ENCODE data around the gene MTARC2. TPM values are rescaled to one million over a fixed set of nuclear protein-coding genes. Genes with fewer than 3 reads are reported as not detected.

MTARC2 gene
- total RNA-seq, 1 donor = 2.0 TPM

GRCh38 chr1:220764757-220765156 lies 16.6 kb downstream of the MTARC2 start:
- TF ChIP-seq, protein P1, sequence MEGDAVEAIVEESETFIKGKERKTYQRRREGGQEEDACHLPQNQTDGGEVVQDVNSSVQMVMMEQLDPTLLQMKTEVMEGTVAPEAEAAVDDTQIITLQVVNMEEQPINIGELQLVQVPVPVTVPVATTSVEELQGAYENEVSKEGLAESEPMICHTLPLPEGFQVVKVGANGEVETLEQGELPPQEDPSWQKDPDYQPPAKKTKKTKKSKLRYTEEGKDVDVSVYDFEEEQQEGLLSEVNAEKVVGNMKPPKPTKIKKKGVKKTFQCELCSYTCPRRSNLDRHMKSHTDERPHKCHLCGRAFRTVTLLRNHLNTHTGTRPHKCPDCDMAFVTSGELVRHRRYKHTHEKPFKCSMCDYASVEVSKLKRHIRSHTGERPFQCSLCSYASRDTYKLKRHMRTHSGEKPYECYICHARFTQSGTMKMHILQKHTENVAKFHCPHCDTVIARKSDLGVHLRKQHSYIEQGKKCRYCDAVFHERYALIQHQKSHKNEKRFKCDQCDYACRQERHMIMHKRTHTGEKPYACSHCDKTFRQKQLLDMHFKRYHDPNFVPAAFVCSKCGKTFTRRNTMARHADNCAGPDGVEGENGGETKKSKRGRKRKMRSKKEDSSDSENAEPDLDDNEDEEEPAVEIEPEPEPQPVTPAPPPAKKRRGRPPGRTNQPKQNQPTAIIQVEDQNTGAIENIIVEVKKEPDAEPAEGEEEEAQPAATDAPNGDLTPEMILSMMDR (IDR thresholded peaks at IDR 0.05; ENCODE audit: insufficient read depth, low read length) = no peak
- H3K4me3 ChIP-seq (ENCODE audit: low read depth, low read length) = no peak overlapping the region
- DNase-seq (ENCODE audit: low read depth) = no peak

DNA sequence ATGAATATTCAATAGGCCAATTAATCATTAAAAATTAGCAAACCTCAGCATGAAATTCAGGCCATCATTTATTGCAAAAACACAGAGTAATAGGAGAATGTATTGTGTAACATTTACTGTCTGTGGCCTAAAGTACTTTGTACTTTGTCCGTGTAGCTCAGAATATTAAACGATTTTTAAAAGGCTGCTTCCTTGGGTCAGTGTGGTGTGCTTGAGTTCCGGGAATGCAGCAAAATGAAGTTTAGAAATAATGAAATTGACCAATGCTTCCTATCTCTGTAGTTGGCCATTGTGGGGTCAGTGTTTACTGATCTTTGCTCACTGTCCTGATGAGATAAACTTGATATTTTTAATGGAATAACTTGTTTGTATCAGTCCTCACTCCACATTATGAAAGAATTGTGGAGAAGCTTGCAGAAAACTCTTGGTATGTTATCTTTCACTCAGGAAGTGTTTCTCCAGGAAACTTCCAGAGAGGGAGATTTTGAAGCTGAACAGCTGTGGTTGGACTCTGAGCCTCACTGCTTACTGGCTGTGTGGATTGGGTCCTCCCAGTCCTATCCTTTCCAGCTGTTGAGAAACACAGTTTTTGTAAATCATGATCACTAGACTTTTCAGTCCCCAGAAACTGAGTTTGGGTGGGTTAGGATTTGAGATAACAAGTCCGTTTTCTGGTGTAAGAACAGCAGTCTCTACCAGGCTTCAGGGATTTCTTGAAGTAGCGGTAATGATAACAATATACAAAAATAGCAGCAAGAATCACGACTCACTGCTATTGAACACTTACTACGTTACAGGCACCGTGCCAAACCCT lies 19.4 kb downstream of the MTARC2 start:
- H3K4me3 ChIP-seq (ENCODE audit: low read depth, low read length) = no peak overlapping the region
- TF ChIP-seq, protein P1 (IDR thresholded peaks at IDR 0.05; ENCODE audit: insufficient read depth, low read length) = no peak
- peak; percentile 82 for DNase-seq (ENCODE audit: low read depth)

DNA sequence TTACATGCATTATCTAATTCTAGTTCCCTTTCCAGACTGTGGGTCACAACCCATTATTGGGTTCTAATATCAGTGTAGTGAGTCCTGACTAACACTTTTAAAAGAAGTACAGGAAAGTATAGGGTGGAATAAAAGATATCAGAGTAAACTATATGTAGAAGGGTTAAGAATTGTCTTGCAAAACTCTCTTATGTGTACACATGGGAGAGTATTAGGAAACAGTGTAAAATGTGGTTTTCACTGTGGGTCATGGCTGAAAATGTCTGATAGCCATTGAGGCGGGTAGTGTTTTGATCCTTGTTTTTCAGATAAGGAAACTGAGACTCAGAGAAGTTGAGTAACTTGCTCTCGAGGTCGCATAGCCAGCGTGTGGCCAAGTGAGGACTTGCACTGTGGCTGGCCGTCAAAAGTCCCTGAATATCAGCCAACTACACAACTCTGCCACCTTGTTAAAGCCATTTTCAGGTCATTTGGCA lies 20.0 kb downstream of the MTARC2 start:
- H3K4me3 ChIP-seq (ENCODE audit: low read depth, low read length) = no peak overlapping the region
- TF ChIP-seq, protein P1 (IDR thresholded peaks at IDR 0.05; ENCODE audit: insufficient read depth, low read length) = peak; percentile 9
- no peak for DNase-seq (ENCODE audit: low read depth)

- DNase-seq (ENCODE audit: low read depth) = no peak
- TF ChIP-seq, protein P1 (IDR thresholded peaks at IDR 0.05; ENCODE audit: insufficient read depth, low read length) = no peak
- H3K4me3 ChIP-seq (ENCODE audit: low read depth, low read length) = no peak overlapping the region
These were observed 21.1 kb downstream of the MTARC2 start for GRCh38 chr1:220769205-220769604.

DNA sequence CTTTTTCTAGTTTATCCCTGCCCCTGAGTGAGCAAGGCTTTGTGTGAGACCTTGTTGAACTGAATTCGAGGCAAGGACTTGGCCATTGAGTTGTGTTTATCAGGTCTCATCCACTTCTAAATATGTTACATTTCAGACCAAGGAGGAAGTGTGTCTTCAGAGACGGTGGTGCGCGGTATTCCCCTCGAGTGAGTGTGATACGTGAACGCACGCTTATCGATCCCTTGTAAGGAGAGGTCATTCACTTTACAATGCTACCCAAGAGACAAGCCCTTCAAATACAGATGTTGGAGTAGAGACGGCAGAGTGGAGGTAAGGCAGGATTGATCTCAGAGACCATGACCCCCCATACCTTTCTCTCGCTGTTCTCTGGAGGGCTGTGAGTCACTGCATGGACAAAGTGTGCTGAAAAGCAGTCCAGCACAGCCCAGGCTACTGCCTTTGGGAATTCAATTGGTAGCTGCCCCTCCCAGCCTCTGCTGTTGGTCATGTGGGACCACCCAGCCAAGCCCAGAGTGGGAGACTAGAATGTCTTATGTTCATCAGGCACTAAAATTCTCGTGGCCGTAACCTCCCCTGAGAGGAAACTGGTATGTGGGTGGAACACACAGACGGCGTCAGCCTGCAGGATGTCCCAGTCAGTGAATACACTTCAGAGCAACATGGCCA lies 22.3 kb downstream of the MTARC2 start:
- DNase-seq (ENCODE audit: low read depth) = no peak
- TF ChIP-seq, protein P1 (IDR thresholded peaks at IDR 0.05; ENCODE audit: insufficient read depth, low read length) = no peak
- no peak overlapping the region for H3K4me3 ChIP-seq (ENCODE audit: low read depth, low read length)

DNA sequence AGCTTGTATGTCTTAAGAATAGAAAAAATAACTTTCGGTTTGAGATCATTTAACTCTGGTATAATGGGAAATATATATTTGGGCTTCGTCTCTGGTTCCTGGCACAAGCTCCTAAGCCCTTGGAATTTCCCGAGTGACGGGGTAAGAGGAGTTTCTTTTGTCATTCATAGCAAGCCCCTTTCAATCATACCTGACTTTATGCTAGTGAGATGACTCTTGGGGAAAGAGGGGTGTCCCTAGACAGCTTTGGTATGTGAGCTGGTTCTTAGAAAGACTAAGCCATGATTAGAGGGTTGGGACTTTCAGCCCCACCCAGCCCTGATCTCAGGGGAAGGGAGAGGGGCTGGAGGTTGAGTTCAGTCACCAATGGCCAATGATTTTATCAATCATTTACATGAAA lies 24.7 kb downstream of the MTARC2 start:
- no peak overlapping the region for H3K4me3 ChIP-seq (ENCODE audit: low read depth, low read length)
- TF ChIP-seq, protein P1 (IDR thresholded peaks at IDR 0.05; ENCODE audit: insufficient read depth, low read length) = no peak
- DNase-seq (ENCODE audit: low read depth) = no peak
